ENCODE measurements around the gene PER3.

Gene PER3

GRCh38 chr1:7879228-7879627 lies 95.1 kb downstream of the PER3 start:
- H3K4me3 ChIP-seq (ENCODE audit: low read length) = no peak overlapping the region
- no peak for DNase-seq (ENCODE audit: low read depth)
- no peak for TF ChIP-seq CTCF (conservative IDR thresholded peaks at IDR 0.05; ENCODE audit: low read length)

GRCh38 chr1:7884757-7885156 lies 100.7 kb downstream of the PER3 start:
- H3K4me3 ChIP-seq (ENCODE audit: low read length) = no peak overlapping the region
- no peak for DNase-seq (ENCODE audit: low read depth)
- TF ChIP-seq CTCF (conservative IDR thresholded peaks at IDR 0.05; ENCODE audit: low read length) = no peak

- DNase-seq (ENCODE audit: low read depth) = no peak
Observed at GRCh38 chr1:7885513-7886404, 101.7 kb downstream of the PER3 start.

GRCh38 chr1:7886405-7886745 lies 102.3 kb downstream of the PER3 start:
- peak; percentile 40 for DNase-seq (ENCODE audit: low read depth)

More at GRCh38 chr1:7885513-7886404, 101.7 kb downstream of the PER3 start:
- no peak for TF ChIP-seq CTCF (conservative IDR thresholded peaks at IDR 0.05; ENCODE audit: low read length)
- H3K4me3 ChIP-seq (ENCODE audit: low read length) = no peak overlapping the region

GRCh38 chr1:7888248-7889081 lies 104.4 kb downstream of the PER3 start:
- peak; percentile 60 for DNase-seq (ENCODE audit: low read depth)
- no peak overlapping the region for H3K4me3 ChIP-seq (ENCODE audit: low read length)
- TF ChIP-seq CTCF (conservative IDR thresholded peaks at IDR 0.05; ENCODE audit: low read length) = no peak

More at GRCh38 chr1:7886405-7886745, 102.3 kb downstream of the PER3 start:
- H3K4me3 ChIP-seq (ENCODE audit: low read length) = peak overlapping the region; percentile 27; the same call in 1 of the 2 replicates
- no peak for TF ChIP-seq CTCF (conservative IDR thresholded peaks at IDR 0.05; ENCODE audit: low read length)

GRCh38 chr1:7890853-7891252 lies 106.8 kb downstream of the PER3 start:
- DNase-seq (ENCODE audit: low read depth) = no peak
- H3K4me3 ChIP-seq (ENCODE audit: low read length) = no peak overlapping the region
- no peak for TF ChIP-seq CTCF (conservative IDR thresholded peaks at IDR 0.05; ENCODE audit: low read length)
